Cerebellar nuclear complex (tissue), 1 donor: ENCODE results near the gene PLD6.

Experiments
- DNase-seq, 2 experiments: peaks; one replicate each; lab custom pipeline; 2025; lab: John Stamatoyannopoulos, UW

The PLD6 gene

GRCh38 chr17:17154981-17155380 lies 51.2 kb downstream of the PLD6 start:
- DNase-seq: no peak

GRCh38 chr17:17154556-17154955 lies 51.6 kb downstream of the PLD6 start:
- DNase-seq: no peak

GRCh38 chr17:17153709-17154108 lies 52.4 kb downstream of the PLD6 start:
- no peak for DNase-seq

- no peak for DNase-seq
These were observed 53.1 kb downstream of the PLD6 start for GRCh38 chr17:17153071-17153470.

GRCh38 chr17:17152385-17152784 lies 53.7 kb downstream of the PLD6 start:
- no peak for DNase-seq

GRCh38 chr17:17151962-17152361 lies 54.2 kb downstream of the PLD6 start:
- DNase-seq: no peak

- no peak for DNase-seq
These were observed 54.6 kb downstream of the PLD6 start for GRCh38 chr17:17151541-17151940.

- DNase-seq: no peak
These were observed 55.1 kb downstream of the PLD6 start for GRCh38 chr17:17151055-17151454.
